ENCODE results near the gene SSRP1.

The SSRP1 gene, protein sequence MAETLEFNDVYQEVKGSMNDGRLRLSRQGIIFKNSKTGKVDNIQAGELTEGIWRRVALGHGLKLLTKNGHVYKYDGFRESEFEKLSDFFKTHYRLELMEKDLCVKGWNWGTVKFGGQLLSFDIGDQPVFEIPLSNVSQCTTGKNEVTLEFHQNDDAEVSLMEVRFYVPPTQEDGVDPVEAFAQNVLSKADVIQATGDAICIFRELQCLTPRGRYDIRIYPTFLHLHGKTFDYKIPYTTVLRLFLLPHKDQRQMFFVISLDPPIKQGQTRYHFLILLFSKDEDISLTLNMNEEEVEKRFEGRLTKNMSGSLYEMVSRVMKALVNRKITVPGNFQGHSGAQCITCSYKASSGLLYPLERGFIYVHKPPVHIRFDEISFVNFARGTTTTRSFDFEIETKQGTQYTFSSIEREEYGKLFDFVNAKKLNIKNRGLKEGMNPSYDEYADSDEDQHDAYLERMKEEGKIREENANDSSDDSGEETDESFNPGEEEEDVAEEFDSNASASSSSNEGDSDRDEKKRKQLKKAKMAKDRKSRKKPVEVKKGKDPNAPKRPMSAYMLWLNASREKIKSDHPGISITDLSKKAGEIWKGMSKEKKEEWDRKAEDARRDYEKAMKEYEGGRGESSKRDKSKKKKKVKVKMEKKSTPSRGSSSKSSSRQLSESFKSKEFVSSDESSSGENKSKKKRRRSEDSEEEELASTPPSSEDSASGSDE

DNA sequence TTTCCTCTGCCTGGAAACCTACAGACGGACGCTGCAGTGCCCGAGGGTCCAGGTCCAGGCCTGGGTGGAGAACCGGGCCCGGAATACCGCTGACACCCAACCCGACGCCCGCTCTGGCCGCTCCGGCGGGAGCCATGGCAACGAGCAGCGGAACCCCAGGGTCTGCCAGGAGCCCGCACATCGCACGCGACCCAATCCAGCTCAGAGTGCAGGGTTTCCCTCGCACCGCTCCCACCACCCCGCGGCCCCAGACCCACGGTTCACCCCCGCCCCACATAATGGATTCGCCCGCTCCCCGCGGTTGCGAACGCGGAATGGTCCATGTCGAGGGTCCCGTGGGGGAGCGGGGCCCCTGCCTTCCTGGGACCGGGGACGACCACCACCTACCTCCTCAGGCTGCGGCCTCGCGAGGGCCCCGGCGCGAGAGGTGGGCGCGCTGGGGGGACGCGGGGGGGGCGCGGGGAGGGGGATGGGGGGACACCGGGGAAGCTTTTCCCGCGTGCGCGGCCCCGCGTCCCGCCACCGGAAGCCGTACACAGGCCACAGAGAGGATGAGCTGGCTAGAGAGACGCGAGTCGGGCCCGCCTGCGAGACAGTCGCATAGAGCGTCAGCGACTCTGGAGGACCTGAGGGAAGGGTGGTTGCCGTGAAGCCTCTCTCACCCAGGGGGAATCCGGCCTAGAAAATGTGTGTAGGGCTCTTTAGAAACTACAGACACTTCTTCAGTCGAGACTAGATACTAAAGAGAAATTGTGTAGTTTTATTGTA lies at the start of gene SSRP1:
SSRP1 (minus strand) TSS at position 550 of the 768 bp plus-strand sequence. CDS start 771 bp downstream, outside the sequence.
- TF ChIP-seq EZH2phosphoT487 (IDR thresholded peaks at IDR 0.05; ENCODE audit: borderline replicate concordance) = no peak
- TF ChIP-seq, protein P1, sequence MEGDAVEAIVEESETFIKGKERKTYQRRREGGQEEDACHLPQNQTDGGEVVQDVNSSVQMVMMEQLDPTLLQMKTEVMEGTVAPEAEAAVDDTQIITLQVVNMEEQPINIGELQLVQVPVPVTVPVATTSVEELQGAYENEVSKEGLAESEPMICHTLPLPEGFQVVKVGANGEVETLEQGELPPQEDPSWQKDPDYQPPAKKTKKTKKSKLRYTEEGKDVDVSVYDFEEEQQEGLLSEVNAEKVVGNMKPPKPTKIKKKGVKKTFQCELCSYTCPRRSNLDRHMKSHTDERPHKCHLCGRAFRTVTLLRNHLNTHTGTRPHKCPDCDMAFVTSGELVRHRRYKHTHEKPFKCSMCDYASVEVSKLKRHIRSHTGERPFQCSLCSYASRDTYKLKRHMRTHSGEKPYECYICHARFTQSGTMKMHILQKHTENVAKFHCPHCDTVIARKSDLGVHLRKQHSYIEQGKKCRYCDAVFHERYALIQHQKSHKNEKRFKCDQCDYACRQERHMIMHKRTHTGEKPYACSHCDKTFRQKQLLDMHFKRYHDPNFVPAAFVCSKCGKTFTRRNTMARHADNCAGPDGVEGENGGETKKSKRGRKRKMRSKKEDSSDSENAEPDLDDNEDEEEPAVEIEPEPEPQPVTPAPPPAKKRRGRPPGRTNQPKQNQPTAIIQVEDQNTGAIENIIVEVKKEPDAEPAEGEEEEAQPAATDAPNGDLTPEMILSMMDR (conservative IDR thresholded peaks at IDR 0.05; ENCODE audit: low read length) = 0 out of 2 replicates have a peak, but pooled peaks have one; percentile 13
- Histone ChIP-seq H3K36me3 (ENCODE audit: insufficient read depth, low read length) (peaks cover 25% of the 10 kb centered on the region; the same call in 1 of the 2 replicates), H3K9ac (ENCODE audit: low read depth, low read length, poor library complexity, severe bottlenecking) (peak within 1 kb of the TSS; percentile 79), H3K9me3 (ENCODE audit: insufficient read depth, low read depth, low read length) (no peaks in the 10 kb centered on the region), H3K4me1 (ENCODE audit: insufficient read depth, low read length, poor library complexity, severe bottlenecking) (peaks cover 31% of the 10 kb centered on the region), H3K27me3 (ENCODE audit: insufficient read depth, low read length, poor library complexity, severe bottlenecking) (no peaks in the 10 kb centered on the region), H2AFZ (ENCODE audit: low read length) (peak within 1 kb of the TSS; percentile 98), H4K20me1 (ENCODE audit: insufficient read depth, low read length, poor library complexity, severe bottlenecking) (peaks cover 17% of the 10 kb centered on the region), H3K4me3 (ENCODE audit: low read length, poor library complexity, severe bottlenecking) (peak within 1 kb of the TSS; percentile 76), H3K4me2 (ENCODE audit: low read depth, low read length, poor library complexity, severe bottlenecking) (peak within 1 kb of the TSS; percentile 85), H3K79me2 (ENCODE audit: insufficient read depth, low read length) (peaks cover 53% of the 10 kb centered on the region), H3F3A (ENCODE audit: low read depth) (no peaks in the 10 kb centered on the region), H3K9me2 (replicated peaks; ENCODE audit: low read depth, low read length) (no peaks in the 10 kb centered on the region)

DNA sequence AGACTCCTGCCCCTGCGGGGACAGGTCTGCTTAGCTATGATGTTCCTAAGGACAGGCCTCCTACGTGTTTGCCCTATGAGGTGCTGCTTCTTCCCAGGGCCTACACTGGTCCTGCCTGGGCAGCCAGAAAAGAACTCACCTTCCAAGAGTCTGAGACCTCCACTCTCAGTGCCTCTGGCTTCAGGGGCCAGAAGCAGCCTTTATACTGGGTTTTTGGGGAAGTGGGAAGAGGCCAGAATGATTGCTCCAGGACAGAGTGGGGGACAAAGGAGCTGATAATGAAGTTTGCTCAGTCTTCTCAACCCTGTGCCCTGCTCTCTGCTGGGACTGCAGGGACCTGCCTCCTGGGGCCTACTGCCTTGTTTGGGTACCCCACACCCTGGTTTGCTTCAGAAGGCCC lies 45.3 kb upstream of the SSRP1 start, which contains the start of gene PRG3:
PRG3 (minus strand) TSS at position 176 of the 400 bp plus-strand sequence. CDS start 442 bp downstream, outside the sequence.
- no peak within 1 kb of the TSS for H3K4me2 ChIP-seq (ENCODE audit: low read depth, low read length, poor library complexity, severe bottlenecking)
- H3K27me3 ChIP-seq (ENCODE audit: insufficient read depth, low read length, poor library complexity, severe bottlenecking) = no peaks in the 10 kb centered on the region
- no peaks in the 10 kb centered on the region for H3K79me2 ChIP-seq (ENCODE audit: insufficient read depth, low read length)
- H3K9ac ChIP-seq (ENCODE audit: low read depth, low read length, poor library complexity, severe bottlenecking) = no peak within 1 kb of the TSS
- no peaks in the 10 kb centered on the region for H4K20me1 ChIP-seq (ENCODE audit: insufficient read depth, low read length, poor library complexity, severe bottlenecking)
- TF ChIP-seq, protein P1 (conservative IDR thresholded peaks at IDR 0.05; ENCODE audit: low read length) = no peak
- no peak for TF ChIP-seq EZH2phosphoT487 (IDR thresholded peaks at IDR 0.05; ENCODE audit: borderline replicate concordance)
- H3F3A ChIP-seq (ENCODE audit: low read depth) = no peaks in the 10 kb centered on the region
- no peaks in the 10 kb centered on the region for H3K9me3 ChIP-seq (ENCODE audit: insufficient read depth, low read depth, low read length)
- H3K4me3 ChIP-seq (ENCODE audit: low read length, poor library complexity, severe bottlenecking) = no peak within 1 kb of the TSS
- H3K9me2 ChIP-seq (replicated peaks; ENCODE audit: low read depth, low read length) = no peaks in the 10 kb centered on the region
- H3K4me1 ChIP-seq (ENCODE audit: insufficient read depth, low read length, poor library complexity, severe bottlenecking) = no peaks in the 10 kb centered on the region
- no peaks in the 10 kb centered on the region for H3K36me3 ChIP-seq (ENCODE audit: insufficient read depth, low read length)
- H2AFZ ChIP-seq (ENCODE audit: low read length) = no peak within 1 kb of the TSS

DNA sequence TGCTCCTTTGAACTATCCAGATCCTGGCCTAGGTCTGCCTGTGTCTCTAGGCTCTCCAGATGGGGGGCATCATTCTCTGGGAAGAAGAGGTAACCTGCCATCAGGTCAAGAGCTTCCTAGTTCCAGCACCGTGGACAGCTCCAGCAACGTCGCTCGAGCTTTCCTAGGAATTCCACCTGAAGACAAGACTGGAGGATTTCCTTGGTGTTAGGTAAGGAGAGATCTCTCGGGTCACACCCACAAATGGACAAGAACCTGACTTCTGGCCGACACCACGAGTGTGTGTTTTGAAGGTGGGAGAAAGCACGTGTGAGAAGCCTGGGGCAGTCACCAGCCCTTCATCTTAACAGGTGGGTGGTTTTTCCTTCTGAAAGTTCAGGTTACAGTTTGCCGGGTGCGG lies 44.0 kb upstream of the SSRP1 start:
- H3K9me2 ChIP-seq (replicated peaks; ENCODE audit: low read depth, low read length) = no peaks in the 10 kb centered on the region
- no peaks in the 10 kb centered on the region for H4K20me1 ChIP-seq (ENCODE audit: insufficient read depth, low read length, poor library complexity, severe bottlenecking)
- no peaks in the 10 kb centered on the region for H3K79me2 ChIP-seq (ENCODE audit: insufficient read depth, low read length)
- TF ChIP-seq EZH2phosphoT487 (IDR thresholded peaks at IDR 0.05; ENCODE audit: borderline replicate concordance) = no peak
- TF ChIP-seq, protein P1 (conservative IDR thresholded peaks at IDR 0.05; ENCODE audit: low read length) = no peak
- H3F3A ChIP-seq (ENCODE audit: low read depth) = no peaks in the 10 kb centered on the region
- H3K4me3 ChIP-seq (ENCODE audit: low read length, poor library complexity, severe bottlenecking) = no peak overlapping the region
- H3K4me1 ChIP-seq (ENCODE audit: insufficient read depth, low read length, poor library complexity, severe bottlenecking) = no peaks in the 10 kb centered on the region
- no peaks in the 10 kb centered on the region for H3K9me3 ChIP-seq (ENCODE audit: insufficient read depth, low read depth, low read length)
- H3K9ac ChIP-seq (ENCODE audit: low read depth, low read length, poor library complexity, severe bottlenecking) = no peak overlapping the region
- H3K36me3 ChIP-seq (ENCODE audit: insufficient read depth, low read length) = no peaks in the 10 kb centered on the region
- no peaks in the 10 kb centered on the region for H3K27me3 ChIP-seq (ENCODE audit: insufficient read depth, low read length, poor library complexity, severe bottlenecking)
- no peak overlapping the region for H3K4me2 ChIP-seq (ENCODE audit: low read depth, low read length, poor library complexity, severe bottlenecking)
- H2AFZ ChIP-seq (ENCODE audit: low read length) = no peak overlapping the region

All from Loucy (cell line).